GM10248 (cell line): ENCODE measurements around the gene MAP3K6.

Experiments
- CTCF ChIA-PET: fragments of 300-600 bp; sonication (Branson Sonifier 250); formaldehyde crosslinking; extraction: SDS; loops from one replicate; lab custom pipeline; 2021; ENCODE audit warnings: antibody characterized with exemption; lab: Yijun Ruan, JAX
- POLR2A ChIA-PET: fragments of 350-650 bp; sonication (Branson Sonifier 250); formaldehyde crosslinking; extraction: SDS; loops from one replicate; lab custom pipeline; 2020; ENCODE audit warnings: antibody characterized with exemption; lab: Yijun Ruan, JAX
- DNase-seq: peaks from one replicate; pipeline ENCODE4 v3.0.0; 2012; ENCODE audit errors: extremely low spot score
- TF ChIP-seq, protein P1 (sequence below): IDR thresholded peaks from 2 replicates; pipeline ENCODE4 v1.5.1; 2012; ENCODE audit warnings: mild to moderate bottlenecking, low read depth; ENCODE audit errors: extremely low read depth, missing control alignments, control extremely low read depth

The MAP3K6 gene

DNA sequence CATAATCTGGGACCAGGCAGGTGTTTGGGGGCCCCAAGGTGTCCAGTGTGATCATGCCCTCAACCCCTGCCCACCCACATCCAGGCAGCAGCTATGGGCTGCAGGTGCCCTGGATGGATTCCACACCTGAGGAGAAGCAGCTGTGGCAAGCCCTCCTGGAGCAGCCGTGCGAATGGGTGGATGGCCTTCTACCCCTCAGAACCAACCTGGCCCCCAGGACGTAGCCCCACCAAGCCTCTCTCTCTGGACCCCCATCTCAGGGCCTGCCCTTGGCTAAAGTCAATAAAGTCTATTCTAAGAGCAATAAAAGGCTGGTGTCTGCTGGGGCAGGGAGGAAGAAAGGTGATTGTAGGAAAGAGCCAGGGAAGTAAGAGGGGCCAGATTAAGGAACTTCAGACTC is 13.1 kb downstream of the MAP3K6 start:
- ChIA-PET POLR2A (no interaction called here), CTCF (interaction anchor here (0.7 to 9.1 kb wide), 9 partner anchors 10 to 56 kb away, joined by 3 to 112 read pairs (median 6); partner anchors contain the start of genes GPR3, MAP3K6 and SYTL1)

DNA sequence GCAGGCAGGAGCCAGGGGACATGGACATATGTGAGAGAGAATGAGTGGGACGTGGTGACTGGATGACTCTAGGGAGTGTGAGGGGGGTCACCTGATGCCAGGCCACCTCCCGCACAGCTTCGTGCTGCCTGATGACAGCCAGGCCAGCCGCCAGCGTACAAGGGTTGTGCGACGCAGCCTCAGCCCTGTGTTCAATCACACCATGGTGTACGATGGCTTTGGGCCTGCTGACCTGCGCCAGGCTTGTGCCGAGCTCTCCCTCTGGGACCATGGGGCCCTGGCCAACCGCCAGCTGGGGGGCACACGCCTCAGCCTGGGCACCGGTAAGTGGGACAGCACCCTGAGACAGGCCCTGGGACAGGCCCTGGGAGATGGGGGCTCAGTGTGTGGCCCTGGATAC is 13.6 kb downstream of the MAP3K6 start:
- POLR2A ChIA-PET, result no interaction called here
- DNase-seq, result no peak
- CTCF ChIA-PET, result interaction anchor here (0.7 to 9.1 kb wide), 10 partner anchors 10 to 69 kb away, joined by 3 to 112 read pairs (median 4); partner anchors contain the start of genes GPR3, MAP3K6 and SYTL1
- TF ChIP-seq, protein P1, sequence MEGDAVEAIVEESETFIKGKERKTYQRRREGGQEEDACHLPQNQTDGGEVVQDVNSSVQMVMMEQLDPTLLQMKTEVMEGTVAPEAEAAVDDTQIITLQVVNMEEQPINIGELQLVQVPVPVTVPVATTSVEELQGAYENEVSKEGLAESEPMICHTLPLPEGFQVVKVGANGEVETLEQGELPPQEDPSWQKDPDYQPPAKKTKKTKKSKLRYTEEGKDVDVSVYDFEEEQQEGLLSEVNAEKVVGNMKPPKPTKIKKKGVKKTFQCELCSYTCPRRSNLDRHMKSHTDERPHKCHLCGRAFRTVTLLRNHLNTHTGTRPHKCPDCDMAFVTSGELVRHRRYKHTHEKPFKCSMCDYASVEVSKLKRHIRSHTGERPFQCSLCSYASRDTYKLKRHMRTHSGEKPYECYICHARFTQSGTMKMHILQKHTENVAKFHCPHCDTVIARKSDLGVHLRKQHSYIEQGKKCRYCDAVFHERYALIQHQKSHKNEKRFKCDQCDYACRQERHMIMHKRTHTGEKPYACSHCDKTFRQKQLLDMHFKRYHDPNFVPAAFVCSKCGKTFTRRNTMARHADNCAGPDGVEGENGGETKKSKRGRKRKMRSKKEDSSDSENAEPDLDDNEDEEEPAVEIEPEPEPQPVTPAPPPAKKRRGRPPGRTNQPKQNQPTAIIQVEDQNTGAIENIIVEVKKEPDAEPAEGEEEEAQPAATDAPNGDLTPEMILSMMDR, result no peak

More for the DNA sequence above, 13.1 kb downstream of the MAP3K6 start:
- no peak for DNase-seq
- TF ChIP-seq, protein P1, result no peak

DNA sequence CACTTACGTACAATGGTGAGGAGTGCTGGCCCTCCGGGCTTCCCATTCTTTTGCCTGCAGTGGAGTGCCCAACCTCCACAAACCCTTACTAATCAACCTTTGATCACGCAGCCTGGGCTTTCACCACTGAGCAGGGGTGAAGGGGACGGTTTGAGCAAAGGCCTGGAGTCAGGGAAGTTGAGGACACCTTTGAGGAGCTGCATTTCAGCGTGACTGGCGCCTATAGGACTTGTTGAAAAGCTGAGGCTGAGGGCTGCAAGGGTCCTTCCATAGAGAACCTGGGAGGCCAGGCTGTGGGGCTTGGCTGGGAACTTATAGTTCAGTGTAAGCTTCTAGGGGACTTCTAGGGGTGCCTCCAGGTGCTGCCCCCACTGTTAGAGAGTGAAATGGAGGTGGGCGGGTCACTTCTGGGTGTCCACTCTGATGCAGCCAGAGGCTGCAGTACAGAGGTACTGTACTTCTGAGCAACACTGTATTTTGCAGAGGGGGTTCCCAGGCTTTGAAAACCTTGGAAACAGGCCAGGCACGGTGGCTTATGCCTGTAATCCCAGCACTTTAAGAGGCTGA is 15.1 kb downstream of the MAP3K6 start:
- DNase-seq, result no peak
- ChIA-PET POLR2A (no interaction called here), CTCF (interaction anchor here (1.4 kb wide), 2 partner anchors 12 to 18 kb away, joined by 4 read pairs; no protein-coding TSS in a partner anchor)
- TF ChIP-seq, protein P1, result no peak

DNA sequence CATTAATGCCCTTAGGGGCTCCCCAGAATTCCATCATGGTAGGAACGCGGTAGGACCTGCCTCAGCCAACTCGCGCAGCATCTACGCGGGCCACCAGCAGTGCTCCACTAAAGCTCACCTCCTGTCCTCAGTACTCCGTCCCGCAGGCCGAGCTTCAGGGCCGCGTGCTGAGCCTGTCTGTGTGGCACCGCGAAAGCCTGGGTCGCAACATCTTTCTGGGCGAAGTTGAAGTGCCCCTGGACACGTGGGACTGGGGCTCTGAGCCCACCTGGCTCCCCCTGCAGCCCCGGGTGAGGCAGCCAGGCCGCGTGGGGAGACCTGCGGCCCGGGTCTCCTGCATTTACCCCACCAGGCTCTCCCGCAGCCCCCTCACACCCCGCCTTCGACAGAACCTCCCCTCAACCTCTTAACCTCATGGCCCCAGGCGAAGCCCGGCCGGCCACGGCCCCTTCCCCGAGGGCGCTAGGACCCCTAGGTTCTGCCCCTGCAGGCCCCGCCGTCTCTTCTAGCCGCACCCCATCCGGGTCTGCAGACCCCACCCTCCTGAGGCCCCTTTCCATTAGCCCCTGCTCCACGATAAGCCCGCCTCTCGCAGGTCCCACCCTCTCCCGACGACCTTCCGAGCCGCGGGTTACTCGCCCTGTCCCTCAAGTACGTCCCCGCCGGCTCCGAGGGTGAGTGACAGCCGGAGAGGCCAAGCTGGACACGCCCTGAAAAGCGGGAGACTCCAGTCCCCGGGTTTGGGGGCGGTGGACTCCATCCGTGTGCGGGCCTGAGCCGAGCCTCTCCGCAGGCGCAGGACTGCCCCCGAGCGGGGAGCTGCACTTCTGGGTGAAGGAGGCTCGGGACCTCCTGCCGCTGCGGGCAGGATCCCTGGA is 15.9 kb downstream of the MAP3K6 start:
- ChIA-PET POLR2A (no interaction called here), CTCF (interaction anchor here (0.6 to 1.4 kb wide), 4 partner anchors 11 to 23 kb away, joined by 3 to 4 read pairs (median 4); no protein-coding TSS in a partner anchor)
- TF ChIP-seq, protein P1, result no peak
- DNase-seq, result no peak

DNA sequence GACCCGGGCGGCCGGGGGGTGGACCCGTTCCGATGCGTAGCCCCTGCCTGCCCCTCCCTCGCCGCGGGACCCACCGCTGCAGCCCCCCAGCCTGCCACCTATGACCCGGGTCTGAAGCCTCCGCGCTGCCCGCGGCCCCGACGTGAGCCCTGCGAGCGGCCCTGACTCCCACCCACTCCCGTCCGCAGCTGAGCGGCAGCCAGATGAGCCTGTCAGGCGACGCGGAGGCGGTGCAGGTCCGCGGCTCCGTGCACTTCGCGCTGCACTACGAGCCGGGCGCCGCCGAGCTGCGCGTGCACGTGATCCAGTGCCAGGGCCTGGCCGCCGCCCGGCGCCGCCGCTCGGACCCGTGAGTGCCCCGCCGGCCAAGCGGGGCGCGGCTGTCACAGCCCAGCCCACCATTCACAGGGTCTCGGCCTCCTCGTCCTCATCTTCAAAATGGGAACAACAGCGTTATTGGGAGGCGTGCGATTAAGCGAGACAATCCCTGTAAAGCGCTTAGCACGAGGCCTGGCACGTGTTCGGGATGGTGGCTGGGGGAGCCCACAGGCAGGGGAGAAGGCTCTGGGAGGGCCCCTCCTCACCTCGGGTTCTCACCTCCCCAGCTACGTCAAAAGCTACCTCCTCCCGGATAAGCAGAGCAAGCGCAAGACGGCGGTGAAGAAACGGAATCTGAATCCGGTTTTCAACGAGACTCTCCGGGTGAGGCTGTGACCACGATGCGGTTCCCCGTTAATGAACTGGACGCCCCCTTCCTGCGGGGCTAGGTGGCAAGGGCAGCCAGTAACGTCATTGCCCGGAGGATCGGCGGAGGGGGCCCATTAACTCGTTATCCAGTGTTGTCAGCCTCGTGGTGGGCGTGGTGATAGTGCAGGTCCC is 16.7 kb downstream of the MAP3K6 start:
- DNase-seq, result peak; percentile 55
- TF ChIP-seq, protein P1, result no peak
- ChIA-PET POLR2A (no interaction called here), CTCF (interaction anchor here (0.6 to 2.3 kb wide), 4 partner anchors 8 to 22 kb away, joined by 3 to 17 read pairs (median 4); no protein-coding TSS in a partner anchor)
